GM23248 (cell line): Measurements from ENCODE around the gene CTNNA2. TPM values are rescaled to one million over a fixed set of nuclear protein-coding genes. Genes with fewer than 3 reads are reported as not detected.
"Not testable (repeated sequence)": the region's sequence is repeated elsewhere in the genome, so short reads cannot be mapped to it uniquely, and the experiment has no call there.

Experiments
- DNase-seq: peaks from one replicate; pipeline ENCODE4 v3.0.0-alpha.2; 2015
- H2AFZ ChIP-seq: fragments of 200-600 bp; sonication (generic); 2 replicates; pipeline ENCODE4 v1.6.1; 2016; ENCODE audit warnings: antibody characterized with exemption
- H3F3A ChIP-seq: fragments of 200-600 bp; sonication (generic); 2 replicates; pipeline ENCODE4 v1.6.1; 2016; ENCODE audit warnings: mild to moderate bottlenecking, antibody characterized with exemption, mixed run types; ENCODE audit not compliant: insufficient read depth
- H3K27ac ChIP-seq: fragments of 200-600 bp; sonication (generic); 2 replicates; pipeline ENCODE4 v1.5.1; 2016; ENCODE audit warnings: mild to moderate bottlenecking
- H3K27me3 ChIP-seq: fragments of 200-600 bp; sonication (generic); replicated peaks from 2 replicates; pipeline ENCODE4 v1.6.1; 2016; ENCODE audit warnings: mild to moderate bottlenecking; ENCODE audit not compliant: insufficient read depth
- H3K36me3 ChIP-seq: fragments of 200-600 bp; sonication (generic); 2 replicates; pipeline ENCODE4 v1.6.1; 2016; ENCODE audit warnings: low read depth, mild to moderate bottlenecking
- H3K4me1 ChIP-seq: fragments of 200-600 bp; sonication (generic); 2 replicates; pipeline ENCODE4 v1.6.1; 2016; ENCODE audit warnings: mild to moderate bottlenecking; ENCODE audit not compliant: insufficient read depth
- H3K4me2 ChIP-seq: fragments of 200-600 bp; sonication (generic); one replicate; pipeline ENCODE4 v1.6.1; 2016; ENCODE audit warnings: mild to moderate bottlenecking; ENCODE audit not compliant: unreplicated experiment
- H3K4me3 ChIP-seq: fragments of 200-600 bp; sonication (generic); 2 replicates; pipeline ENCODE4 v1.5.1; 2016; ENCODE audit warnings: mild to moderate bottlenecking
- H3K79me2 ChIP-seq: fragments of 200-600 bp; sonication (generic); 2 replicates; pipeline ENCODE4 v1.6.1; 2016; ENCODE audit warnings: mild to moderate bottlenecking; ENCODE audit not compliant: insufficient read depth
- H3K9ac ChIP-seq: fragments of 200-600 bp; sonication (generic); 2 replicates; pipeline ENCODE4 v1.6.1; 2016; ENCODE audit warnings: mild to moderate bottlenecking
- H3K9me2 ChIP-seq: fragments of 200-600 bp; sonication (generic); 2 replicates; pipeline ENCODE4 v1.6.1; 2016; ENCODE audit warnings: mixed run types, mild to moderate bottlenecking, moderate library complexity; ENCODE audit not compliant: insufficient read depth
- H3K9me3 ChIP-seq: fragments of 200-600 bp; sonication (generic); one replicate; pipeline ENCODE4 v1.6.1; 2017; ENCODE audit warnings: low read depth
- H4K20me1 ChIP-seq: fragments of 200-600 bp; sonication (generic); 2 replicates; pipeline ENCODE4 v1.6.0; 2016; ENCODE audit not compliant: insufficient read depth
- EZH2 ChIP-seq: fragments of 200-600 bp; sonication (generic); IDR thresholded peaks from 2 replicates; pipeline ENCODE4 v1.6.1; 2018; ENCODE audit warnings: antibody characterized with exemption, mild to moderate bottlenecking; ENCODE audit not compliant: insufficient read depth, poor library complexity, severe bottlenecking
- EZH2phosphoT487 ChIP-seq: fragments of 200-600 bp; sonication (generic); IDR thresholded peaks from 2 replicates; pipeline ENCODE4 v1.6.1; 2018; ENCODE audit warnings: antibody characterized with exemption, moderate library complexity, mild to moderate bottlenecking, low read depth; ENCODE audit not compliant: insufficient read depth
- WGBS, 2 experiments: methylation state at CpG; one replicate each; pipeline ENCODE4 v1.1.6; 2015 to 2017; ENCODE audit warnings: low lambda C conversion rate in 2 of 2, low coverage in 1 of 2; ENCODE audit errors: missing lambda C conversion rate in 2 of 2; 5-methylcytosine and 5-hydroxymethylcytosine counted together
- in situ Hi-C: fragments of 300-500 bp; cut with MboI; formaldehyde crosslinking; loops from 2 replicates; pipeline ENCODE4 v1.15.0; 2020
- polyA plus RNA-seq: library from polyadenylated mRNA; unstranded; fragments of >200 nt; fragmentation: Nextera tagmentation; extraction: Ambion mirVana; gene quantifications from 2 replicates; pipeline ENCODE4 v1.2.1, GENCODE V29; 2016
- total RNA-seq: library from RNA; depleted of rRNA; stranded (reverse); fragments of >200 nt; shearing (Covaris generic); gene quantifications from 2 replicates; pipeline ENCODE4 v1.2.3, GENCODE V29; 2014

The CTNNA2 gene
- total and polyA plus RNA-seq, 2 experiments from 2014 or later: not detected

GRCh38 chr2:80136338-80136737 is 623.5 kb downstream of the CTNNA2 start:
- no peak overlapping the region for H3K4me2 ChIP-seq
- 60 to 71% methylated on average over 1 of the region's 1 CpG for WGBS, 2 experiments
- no peak for DNase-seq
- H3K27ac ChIP-seq: no peak overlapping the region
- H3K9me2 ChIP-seq: no peaks in the 10 kb centered on the region
- H3F3A ChIP-seq: no peaks in the 10 kb centered on the region
- H3K4me3 ChIP-seq: no peak overlapping the region
- H3K9ac ChIP-seq: no peak overlapping the region
- H3K79me2 ChIP-seq: no peaks in the 10 kb centered on the region
- H3K27me3 ChIP-seq: no peaks in the 10 kb centered on the region
- no peak for TF ChIP-seq EZH2phosphoT487
- no peak for TF ChIP-seq EZH2
- H3K9me3 ChIP-seq: no peaks in the 10 kb centered on the region
- no peak overlapping the region for H2AFZ ChIP-seq
- in situ Hi-C loops: no loop called here
- H4K20me1 ChIP-seq: no peaks in the 10 kb centered on the region
- H3K36me3 ChIP-seq: no peaks in the 10 kb centered on the region
- no peaks in the 10 kb centered on the region for H3K4me1 ChIP-seq

GRCh38 chr2:80139001-80139400 is 626.1 kb downstream of the CTNNA2 start:
- TF ChIP-seq EZH2phosphoT487 (no peak), EZH2 (no peak)
- no peak overlapping the region for H3K4me2 ChIP-seq
- in situ Hi-C loops: no loop called here
- H3K27me3 ChIP-seq: no peaks in the 10 kb centered on the region
- no peaks in the 10 kb centered on the region for H3K9me2 ChIP-seq
- DNase-seq: no peak
- no peaks in the 10 kb centered on the region for H3K4me1 ChIP-seq
- H2AFZ ChIP-seq: no peak overlapping the region
- no peaks in the 10 kb centered on the region for H3K79me2 ChIP-seq
- no peak overlapping the region for H3K4me3 ChIP-seq
- no peak overlapping the region for H3K27ac ChIP-seq
- WGBS, 2 experiments: 30 to 34% methylated on average over 4 of the region's 4 CpGs
- H3K9me3 ChIP-seq: no peaks in the 10 kb centered on the region
- H3K36me3 ChIP-seq: no peaks in the 10 kb centered on the region
- no peaks in the 10 kb centered on the region for H3F3A ChIP-seq
- H3K9ac ChIP-seq: no peak overlapping the region
- H4K20me1 ChIP-seq: no peaks in the 10 kb centered on the region

- TF ChIP-seq EZH2: no peak
- no peak for TF ChIP-seq EZH2phosphoT487
- Histone ChIP-seq H3K27ac (no peak overlapping the region), H3K36me3 (no peaks in the 10 kb centered on the region), H3K4me3 (no peak overlapping the region), H3K9ac (no peak overlapping the region), H3K79me2 (no peaks in the 10 kb centered on the region), H4K20me1 (no peaks in the 10 kb centered on the region), H3K4me2 (no peak overlapping the region), H3F3A (no peaks in the 10 kb centered on the region), H3K27me3 (no peaks in the 10 kb centered on the region), H2AFZ (no peak overlapping the region), H3K9me3 (no peaks in the 10 kb centered on the region), H3K9me2 (no peaks in the 10 kb centered on the region), H3K4me1 (no peaks in the 10 kb centered on the region)
- in situ Hi-C loops: no loop called here
- DNase-seq: no peak
- WGBS, 2 experiments: 53 to 67% methylated on average over 4 of the region's 4 CpGs
Observed at GRCh38 chr2:80141007-80141726, 628.3 kb downstream of the CTNNA2 start.

DNA sequence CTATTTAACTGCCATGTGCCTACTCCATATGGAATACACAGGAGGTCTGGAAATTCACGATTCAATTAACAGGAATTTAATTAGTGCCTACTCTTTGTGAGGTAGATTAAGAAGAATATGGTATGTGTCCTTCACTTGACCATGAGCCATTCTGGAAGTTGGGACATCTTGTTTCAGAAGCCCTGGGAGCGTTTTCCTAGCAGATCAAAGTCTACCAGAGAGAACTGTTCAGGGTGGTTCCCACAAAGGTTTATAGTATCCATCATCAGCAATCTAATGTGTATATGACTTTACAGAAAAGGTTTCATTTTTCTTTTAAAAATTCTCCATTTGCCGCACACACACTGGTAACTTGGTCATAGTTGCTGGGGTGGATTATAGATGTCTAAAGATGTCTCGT is 632.6 kb downstream of the CTNNA2 start:
- Histone ChIP-seq H3K27me3 (no peaks in the 10 kb centered on the region), H3K9me2 (no peaks in the 10 kb centered on the region), H3K4me3 (no peak overlapping the region), H3K27ac (no peak overlapping the region), H3K4me2 (no peak overlapping the region), H3K4me1 (no peaks in the 10 kb centered on the region), H4K20me1 (no peaks in the 10 kb centered on the region), H3F3A (no peaks in the 10 kb centered on the region), H3K9me3 (no peaks in the 10 kb centered on the region), H3K79me2 (no peaks in the 10 kb centered on the region), H3K9ac (no peak overlapping the region), H2AFZ (no peak overlapping the region), H3K36me3 (no peaks in the 10 kb centered on the region)
- in situ Hi-C loops: no loop called here
- no peak for DNase-seq
- whole genome bisulfite sequencing, 2 experiments: 36 to 46% methylated on average over 4 of the region's 4 CpGs
- no peak for TF ChIP-seq EZH2phosphoT487
- TF ChIP-seq EZH2: no peak

- H3F3A ChIP-seq, H3K4me1 ChIP-seq, H3K9me3 ChIP-seq, H3K27me3 ChIP-seq, H3K9ac ChIP-seq, H3K36me3 ChIP-seq, H3K9me2 ChIP-seq, H4K20me1 ChIP-seq, H3K4me3 ChIP-seq, in situ Hi-C loops, DNase-seq, H3K79me2 ChIP-seq, H3K27ac ChIP-seq, H2AFZ ChIP-seq, H3K4me2 ChIP-seq: not testable (repeated sequence)
- WGBS, 2 experiments: 50 to 70% methylated on average over 5 of the region's 5 CpGs
Observed at GRCh38 chr2:80146757-80147156, 633.9 kb downstream of the CTNNA2 start.
